Measurements from ENCODE around the gene CTNNA3.

The CTNNA3 gene

GRCh38 chr10:66591865-66592264, 1104.1 kb downstream of the CTNNA3 start:
- DNase-seq = no peak

- DNase-seq = no peak
Measured at GRCh38 chr10:66587680-66588050, 1108.3 kb downstream of the CTNNA3 start.

GRCh38 chr10:66586897-66587679, 1108.9 kb downstream of the CTNNA3 start:
- DNase-seq = no peak

DNA sequence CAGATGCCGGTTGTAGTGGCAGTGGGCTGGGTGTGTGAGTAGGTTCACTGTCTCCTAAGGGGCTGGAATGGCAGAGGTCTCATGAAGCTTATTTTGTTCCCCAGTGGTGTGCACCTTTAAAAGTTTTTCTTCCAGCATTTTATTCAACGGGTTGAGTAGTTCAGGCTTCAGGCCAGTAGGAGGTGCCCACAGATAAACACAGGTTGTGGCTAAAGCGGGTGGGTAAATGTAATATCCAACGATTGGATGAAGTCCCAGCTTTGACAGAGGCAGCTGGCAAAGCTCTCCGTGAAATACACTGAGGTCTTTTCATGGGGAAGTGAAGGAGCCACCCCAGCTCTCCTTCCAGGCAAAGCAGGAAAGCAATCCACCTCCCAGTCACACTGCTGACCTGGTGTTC, 1109.9 kb downstream of the CTNNA3 start:
- DNase-seq = no peak

- DNase-seq = no peak
Measured at GRCh38 chr10:66575251-66575855, 1120.6 kb downstream of the CTNNA3 start.

DNA sequence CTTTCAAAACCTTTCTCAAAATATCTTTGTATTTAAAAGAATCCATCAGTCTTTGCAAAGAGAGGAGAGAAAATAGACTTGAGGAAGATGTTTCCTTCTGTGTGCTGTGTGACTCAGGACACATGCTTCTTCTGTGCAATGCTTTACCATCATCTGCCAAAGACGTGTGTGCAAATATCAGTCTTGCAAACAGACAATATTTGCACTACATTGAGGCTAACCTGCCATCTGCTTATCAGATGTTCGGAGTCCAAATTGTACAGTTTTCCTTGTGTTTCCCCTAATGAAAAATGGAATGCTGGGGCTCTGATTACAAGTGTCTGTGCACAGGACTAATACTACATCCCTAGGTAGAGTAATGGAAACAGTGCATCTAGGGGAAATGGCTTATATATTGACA, 1123.3 kb downstream of the CTNNA3 start:
- no peak for DNase-seq

DNA sequence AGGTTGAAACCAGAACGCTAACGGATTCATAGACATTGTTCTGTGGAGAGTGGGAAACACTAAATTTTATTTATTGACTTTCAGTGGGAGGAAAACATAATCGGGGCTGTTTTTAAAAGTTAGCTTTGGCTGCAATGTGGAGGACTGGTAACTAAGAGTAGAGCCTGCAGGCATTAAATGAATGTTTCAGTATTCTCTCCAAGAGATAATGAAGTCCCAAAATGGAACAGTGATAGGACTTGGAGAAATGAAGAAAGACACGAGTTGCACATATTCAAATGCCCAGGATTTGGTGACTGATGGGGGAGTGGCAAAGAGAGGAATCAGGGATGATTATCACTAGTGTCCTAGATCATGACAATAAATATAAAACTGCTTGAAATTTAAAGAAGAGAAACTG, 1130.0 kb downstream of the CTNNA3 start:
- no peak for DNase-seq

DNA sequence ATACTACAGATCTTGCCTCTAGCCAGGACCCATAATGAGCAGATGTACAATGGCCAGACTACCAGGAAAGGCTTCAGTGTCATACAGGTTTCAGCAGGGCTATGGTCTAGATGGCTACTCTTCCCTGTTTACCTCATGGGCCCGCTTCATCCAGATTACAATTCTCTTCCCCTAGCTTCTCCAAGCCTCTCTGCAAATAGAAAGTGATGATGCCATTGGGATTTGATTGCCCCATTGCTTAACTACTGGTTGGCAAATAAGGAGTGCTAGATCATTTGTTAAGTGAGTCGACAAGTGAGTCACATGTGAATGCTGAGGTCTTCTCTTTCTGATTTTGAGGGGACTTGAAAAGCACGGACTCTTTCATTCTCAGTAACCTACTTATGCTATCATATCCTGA, 1131.7 kb downstream of the CTNNA3 start:
- DNase-seq = no peak

DNA sequence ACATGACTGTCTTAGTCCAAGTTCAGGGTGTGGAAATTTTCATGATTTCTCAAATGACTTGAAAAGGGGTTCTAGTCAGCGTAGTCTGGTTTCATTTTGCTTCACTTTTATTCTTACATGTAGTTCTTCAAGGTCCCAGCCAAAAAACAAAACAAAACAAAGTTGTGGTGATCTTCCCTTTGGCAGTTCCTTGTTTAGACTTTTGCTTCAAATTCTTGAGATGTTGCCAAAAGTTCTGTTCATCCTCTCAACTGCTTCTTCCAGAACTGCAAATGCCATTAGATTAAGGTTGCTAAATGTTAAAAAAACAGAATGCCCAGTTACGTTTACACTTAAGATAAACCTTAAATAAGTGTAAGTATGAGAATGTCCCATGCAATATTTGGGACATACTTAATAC, 1140.9 kb downstream of the CTNNA3 start:
- DNase-seq = no peak

DNA sequence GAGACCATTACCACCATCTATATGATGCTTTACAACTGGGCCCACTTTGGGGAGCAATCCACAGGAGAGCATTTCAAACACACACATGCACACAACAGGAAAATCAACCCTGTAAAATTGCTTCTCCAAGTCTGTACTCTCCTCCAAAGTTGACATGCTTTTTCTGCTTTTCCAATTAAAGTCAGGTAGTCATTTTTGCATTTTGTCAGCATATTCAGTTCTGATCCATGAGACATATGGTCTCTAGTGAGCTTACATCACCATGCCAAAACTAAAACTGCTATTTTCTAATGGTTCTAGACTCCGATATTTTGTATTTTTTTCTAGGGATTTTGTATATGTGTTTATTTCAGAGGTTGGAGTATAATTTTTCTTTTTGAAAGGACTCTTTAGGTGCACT, 1143.7 kb downstream of the CTNNA3 start:
- no peak for DNase-seq

DNA sequence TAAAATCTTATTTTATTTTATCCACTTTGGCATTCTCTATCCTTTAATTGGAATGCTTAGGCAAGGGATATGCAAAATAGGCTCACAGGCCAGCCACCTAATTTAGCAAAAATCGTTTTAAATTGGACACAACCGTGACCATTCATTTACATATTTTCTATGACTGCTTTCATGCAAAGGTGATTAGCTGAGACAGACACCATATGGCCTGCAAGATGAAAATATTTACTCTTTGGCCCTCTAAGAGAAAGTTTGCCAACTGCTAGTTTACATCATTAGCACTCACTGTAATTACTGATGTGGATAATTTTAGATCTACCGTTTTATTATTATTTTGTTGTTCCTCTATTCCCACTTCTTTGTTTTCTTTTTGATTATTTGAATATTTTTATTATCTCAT, 1145.6 kb downstream of the CTNNA3 start:
- no peak for DNase-seq

DNA sequence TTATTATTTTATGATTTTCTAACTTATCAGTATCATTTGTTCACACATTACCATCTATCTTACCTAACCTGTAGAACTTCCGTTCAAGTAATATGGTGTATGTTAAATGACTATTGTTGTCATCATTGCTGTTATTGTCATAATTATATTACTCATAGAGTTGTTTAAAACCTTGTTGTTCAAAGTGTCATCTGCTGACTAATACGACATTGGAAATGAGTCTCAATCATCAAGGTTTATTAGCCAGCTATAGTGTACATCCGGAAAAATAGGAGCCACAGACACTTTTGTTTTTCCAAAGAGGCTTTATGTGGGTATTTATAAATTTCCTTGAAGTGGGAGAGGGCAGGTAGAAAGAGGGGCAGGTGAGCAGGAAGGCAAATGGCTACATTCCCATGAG, 1157.1 kb downstream of the CTNNA3 start:
- no peak for DNase-seq

- DNase-seq = no peak
Measured at GRCh38 chr10:66538371-66538770, 1157.6 kb downstream of the CTNNA3 start.

- no peak for DNase-seq
Measured at GRCh38 chr10:66537186-66537585, 1158.8 kb downstream of the CTNNA3 start.

GRCh38 chr10:66535439-66535838, 1160.6 kb downstream of the CTNNA3 start:
- DNase-seq = no peak

GRCh38 chr10:66534866-66535265, 1161.1 kb downstream of the CTNNA3 start:
- no peak for DNase-seq

DNA sequence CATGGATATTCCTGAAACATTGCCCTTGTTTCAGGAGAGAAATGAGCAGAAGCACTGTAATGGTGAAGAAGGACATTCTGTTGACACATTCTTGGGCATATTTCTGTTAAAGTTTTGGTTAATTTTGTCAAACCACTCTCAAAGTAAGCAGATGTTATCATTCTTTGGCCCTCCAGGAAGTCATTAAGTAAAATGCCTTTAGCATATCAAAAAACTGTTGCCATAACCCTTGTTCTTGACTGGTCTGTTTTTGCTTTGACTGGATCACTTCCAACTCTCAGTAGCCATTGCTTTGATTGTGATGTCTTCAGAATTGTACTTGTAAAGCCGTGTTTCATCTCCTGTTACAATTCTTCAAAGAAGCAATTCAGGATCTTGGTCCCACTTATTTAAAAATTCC, 1174.5 kb downstream of the CTNNA3 start:
- DNase-seq = no peak

GRCh38 chr10:66519616-66520015, 1176.4 kb downstream of the CTNNA3 start:
- DNase-seq = no peak

DNA sequence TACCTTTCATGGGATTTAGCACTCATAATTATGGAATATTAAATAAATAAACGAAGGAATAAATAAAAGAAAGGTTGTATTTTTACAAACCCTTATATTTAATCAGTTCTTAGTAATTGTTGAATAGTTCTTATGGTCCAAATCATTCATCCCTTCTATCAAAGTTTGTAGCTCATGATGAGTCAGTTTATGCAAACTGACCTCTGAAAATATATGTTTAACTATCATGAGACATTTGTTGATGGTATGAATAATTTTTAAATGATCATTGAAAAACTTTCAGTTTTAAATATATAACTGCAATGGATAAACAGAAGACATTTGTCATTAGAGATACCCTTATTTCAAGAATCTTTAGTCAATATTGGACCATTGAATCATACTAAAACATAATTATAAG, 1181.3 kb downstream of the CTNNA3 start:
- no peak for DNase-seq

DNA sequence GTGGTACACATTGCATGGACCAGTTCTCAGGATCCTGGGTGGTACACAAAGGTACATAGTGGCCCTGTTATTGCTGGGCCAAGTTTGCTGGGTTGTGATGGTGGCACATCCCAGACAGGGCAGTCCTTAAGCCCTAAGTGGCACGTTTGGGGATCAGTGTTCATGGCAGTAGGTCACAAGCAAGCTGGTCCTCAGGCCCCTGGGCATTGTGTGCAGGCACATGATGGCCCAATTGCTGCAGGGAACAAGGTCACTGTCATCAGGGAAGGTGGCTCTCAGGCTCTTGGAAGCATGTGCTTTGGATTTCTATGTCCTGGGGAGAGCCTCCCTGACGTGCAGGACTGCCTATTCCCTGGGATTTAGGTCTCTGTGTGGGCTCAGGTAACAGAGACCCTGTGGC, 1182.5 kb downstream of the CTNNA3 start:
- DNase-seq = no peak

DNA sequence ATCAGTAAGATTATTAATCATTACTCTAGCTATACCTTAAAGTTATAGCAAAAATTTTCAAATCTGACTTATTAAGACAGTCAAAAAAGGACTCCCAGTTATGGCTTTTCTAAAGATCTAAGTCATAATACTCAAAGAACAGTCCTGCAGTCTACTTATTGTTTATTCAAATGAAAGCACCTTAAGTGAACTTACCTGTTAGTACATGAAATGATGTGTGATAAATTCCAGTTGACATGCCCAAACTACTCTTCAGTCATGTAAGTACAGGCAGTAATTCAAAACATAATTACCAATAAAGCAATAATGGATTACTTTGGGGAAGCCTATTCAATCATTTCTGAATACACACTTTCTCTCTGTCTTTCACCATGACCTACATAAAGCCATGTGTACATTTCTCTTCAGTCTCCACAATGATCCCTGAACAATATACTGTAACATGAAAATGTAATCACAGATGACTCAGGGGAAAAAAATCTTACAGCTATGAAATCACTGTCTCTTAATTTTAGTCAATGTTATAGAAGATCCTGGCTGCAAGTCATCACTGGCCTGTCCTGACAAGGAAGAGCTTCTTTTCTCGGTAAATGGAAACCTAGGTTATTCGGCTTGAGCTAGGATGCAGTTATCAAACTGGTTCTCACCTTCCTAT, 1190.9 kb downstream of the CTNNA3 start:
- DNase-seq = no peak

- no peak for DNase-seq
Measured at GRCh38 chr10:66501356-66501755, 1194.6 kb downstream of the CTNNA3 start.

- no peak for DNase-seq
Measured at GRCh38 chr10:66483966-66484365, 1212.0 kb downstream of the CTNNA3 start.

- DNase-seq = no peak
Measured at GRCh38 chr10:66472156-66472555, 1223.8 kb downstream of the CTNNA3 start.

Measured in DMS79 (cell line).